ENCODE results near the gene ARMH1. TPM values are rescaled to one million over a fixed set of nuclear protein-coding genes. Genes with fewer than 3 reads are reported as not detected.
"Not testable (repeated sequence)": the region's sequence is repeated elsewhere in the genome, so short reads cannot be mapped to it uniquely, and the experiment has no call there.

The ARMH1 gene
- total RNA-seq, 1 experiment from 2014 or later: 0.65 TPM

DNA sequence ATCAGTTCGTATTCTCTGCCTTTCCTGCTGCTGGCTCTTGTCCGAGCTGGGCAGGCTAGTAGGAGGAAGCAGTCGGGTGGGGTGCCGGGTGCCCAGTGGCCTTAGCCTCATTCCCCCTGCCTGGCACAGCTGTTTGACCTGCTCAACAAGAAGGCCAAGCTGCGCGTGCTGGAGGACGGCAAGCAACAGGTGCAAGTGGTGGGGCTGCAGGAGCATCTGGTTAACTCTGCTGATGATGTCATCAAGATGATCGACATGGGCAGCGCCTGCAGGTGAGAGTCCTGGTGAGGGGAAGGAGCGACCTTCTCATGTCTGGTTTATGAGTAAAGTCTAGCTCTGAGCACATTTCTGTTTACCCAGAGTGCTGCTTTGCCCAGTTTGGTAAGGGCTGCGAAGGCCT is 84.6 kb downstream of the ARMH1 start:
- no TSS peak for BruUV-seq (replicated peaks)
- TF ChIP-seq, protein P1, sequence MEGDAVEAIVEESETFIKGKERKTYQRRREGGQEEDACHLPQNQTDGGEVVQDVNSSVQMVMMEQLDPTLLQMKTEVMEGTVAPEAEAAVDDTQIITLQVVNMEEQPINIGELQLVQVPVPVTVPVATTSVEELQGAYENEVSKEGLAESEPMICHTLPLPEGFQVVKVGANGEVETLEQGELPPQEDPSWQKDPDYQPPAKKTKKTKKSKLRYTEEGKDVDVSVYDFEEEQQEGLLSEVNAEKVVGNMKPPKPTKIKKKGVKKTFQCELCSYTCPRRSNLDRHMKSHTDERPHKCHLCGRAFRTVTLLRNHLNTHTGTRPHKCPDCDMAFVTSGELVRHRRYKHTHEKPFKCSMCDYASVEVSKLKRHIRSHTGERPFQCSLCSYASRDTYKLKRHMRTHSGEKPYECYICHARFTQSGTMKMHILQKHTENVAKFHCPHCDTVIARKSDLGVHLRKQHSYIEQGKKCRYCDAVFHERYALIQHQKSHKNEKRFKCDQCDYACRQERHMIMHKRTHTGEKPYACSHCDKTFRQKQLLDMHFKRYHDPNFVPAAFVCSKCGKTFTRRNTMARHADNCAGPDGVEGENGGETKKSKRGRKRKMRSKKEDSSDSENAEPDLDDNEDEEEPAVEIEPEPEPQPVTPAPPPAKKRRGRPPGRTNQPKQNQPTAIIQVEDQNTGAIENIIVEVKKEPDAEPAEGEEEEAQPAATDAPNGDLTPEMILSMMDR (IDR thresholded peaks at IDR 0.05; ENCODE audit: unreplicated experiment): no peak
- DNase-seq (ENCODE audit: unreplicated experiment): no peak
- Mint-ChIP-seq H3K4me1 (ENCODE audit: insufficient read depth, unreplicated experiment) (no peaks in the 10 kb centered on the region), H3K4me3 (ENCODE audit: unreplicated experiment) (no peak overlapping the region), H3K36me3 (ENCODE audit: insufficient read depth, unreplicated experiment) (peaks cover 35% of the 10 kb centered on the region), H3K27ac (ENCODE audit: low read depth, unreplicated experiment) (no peak overlapping the region), H3K9me3 (ENCODE audit: unreplicated experiment) (no peaks in the 10 kb centered on the region), H3K27me3 (ENCODE audit: insufficient read depth, unreplicated experiment) (no peaks in the 10 kb centered on the region)
- ChIA-PET CTCF (no interaction called here), POLR2A (interaction anchor here (1.0 kb wide), 1 partner anchor 16 kb away, joined by 3 read pairs; no protein-coding TSS in a partner anchor)
- intact Hi-C loops (cut with micrococcal nuclease): no loop called here

DNA sequence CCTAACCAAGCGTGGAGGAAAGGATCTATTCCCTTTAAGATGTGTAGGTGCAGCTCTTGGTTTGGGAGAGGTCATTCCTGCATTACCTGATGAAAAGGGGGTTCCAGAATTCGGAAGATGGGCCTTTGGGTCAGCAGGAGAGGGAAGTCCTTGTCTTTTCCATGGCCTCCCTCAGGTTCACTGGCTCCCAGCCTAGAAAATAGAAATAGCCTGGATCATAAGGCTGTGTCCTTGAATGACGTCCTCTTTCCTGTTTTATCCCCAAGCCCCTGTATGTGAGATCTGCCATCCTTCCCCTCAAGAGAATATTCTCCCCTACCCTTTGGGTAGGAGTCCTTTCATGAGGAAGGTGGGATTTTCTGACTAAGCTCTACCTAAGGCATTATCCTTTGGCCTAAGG is 86.4 kb downstream of the ARMH1 start:
- H3K4me1 Mint-ChIP-seq (ENCODE audit: insufficient read depth, unreplicated experiment): no peaks in the 10 kb centered on the region
- TF ChIP-seq, protein P1 (IDR thresholded peaks at IDR 0.05; ENCODE audit: unreplicated experiment): no peak
- H3K9me3 Mint-ChIP-seq (ENCODE audit: unreplicated experiment): no peaks in the 10 kb centered on the region
- no peaks in the 10 kb centered on the region for H3K27me3 Mint-ChIP-seq (ENCODE audit: insufficient read depth, unreplicated experiment)
- no peak overlapping the region for H3K4me3 Mint-ChIP-seq (ENCODE audit: unreplicated experiment)
- no peak for DNase-seq (ENCODE audit: unreplicated experiment)
- H3K27ac Mint-ChIP-seq (ENCODE audit: low read depth, unreplicated experiment): no peak overlapping the region
- ChIA-PET CTCF (interaction anchor here (1.6 kb wide), 1 partner anchor 13 kb away, joined by 3 read pairs; no protein-coding TSS in a partner anchor), POLR2A (interaction anchor here (1.0 kb wide), 1 partner anchor 22 kb away, joined by 3 read pairs; no protein-coding TSS in a partner anchor)
- intact Hi-C loops (cut with micrococcal nuclease): no loop called here
- peaks cover 31% of the 10 kb centered on the region for H3K36me3 Mint-ChIP-seq (ENCODE audit: insufficient read depth, unreplicated experiment)
- BruUV-seq (replicated peaks): no TSS peak

DNA sequence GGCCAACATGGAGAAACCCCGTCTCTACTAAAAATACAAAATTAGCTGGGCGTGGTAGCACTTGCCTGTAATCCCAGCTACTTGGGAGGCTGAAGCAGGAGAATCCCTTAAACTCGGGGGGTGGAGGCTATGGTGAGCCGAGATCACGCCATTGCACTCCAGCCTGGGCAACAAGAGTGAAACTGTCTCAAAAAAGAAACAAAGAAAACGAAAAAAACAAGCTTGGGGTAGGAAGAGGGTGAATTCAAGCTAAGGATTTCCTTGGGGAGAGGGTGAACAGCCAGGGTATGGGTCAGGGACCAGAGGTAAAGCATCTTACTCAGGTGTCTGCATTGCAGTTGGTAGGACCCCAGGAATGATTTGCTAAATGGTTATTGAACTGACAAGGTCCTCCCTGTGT is 91.9 kb downstream of the ARMH1 start:
- H3K36me3 Mint-ChIP-seq (ENCODE audit: insufficient read depth, unreplicated experiment); H3K27ac Mint-ChIP-seq (ENCODE audit: low read depth, unreplicated experiment); H3K4me1 Mint-ChIP-seq (ENCODE audit: insufficient read depth, unreplicated experiment); DNase-seq (ENCODE audit: unreplicated experiment); H3K27me3 Mint-ChIP-seq (ENCODE audit: insufficient read depth, unreplicated experiment); intact Hi-C loops (cut with micrococcal nuclease); BruUV-seq (replicated peaks); H3K4me3 Mint-ChIP-seq (ENCODE audit: unreplicated experiment); H3K9me3 Mint-ChIP-seq (ENCODE audit: unreplicated experiment): not testable (repeated sequence)
- CTCF ChIA-PET: interaction anchor here (2.2 kb wide), 1 partner anchor 35 kb away, joined by 13 read pairs; the partner anchor contains the start of gene RNU5D-1
- POLR2A ChIA-PET: interaction anchor here (1.2 to 4.2 kb wide), 6 partner anchors 9 to 93 kb away, joined by 3 to 28 read pairs (median 5); partner anchors contain the start of genes RNU5D-1, RPS8 and TMEM53

Other genes starting within 250 kb of the ARMH1 start
- 2.2 TPM in 2 replicates for gene TMEM53, start 233 bp upstream of the ARMH1 start, total RNA-seq (2022)
- not detected in 2 replicates for gene RNU5D-1, start 56.5 kb downstream of the ARMH1 start, total RNA-seq (2022)
- gene KIF2C, start 65.1 kb downstream of the ARMH1 start, total RNA-seq (2022): 20.8 and 25.1 TPM in 2 replicates
- gene RPS8, start 100.8 kb downstream of the ARMH1 start, total RNA-seq (2022): 2,454 and 2,713 TPM in 2 replicates
- 0.35 and 0.49 TPM in 2 replicates for gene BEST4, start 113.5 kb downstream of the ARMH1 start, total RNA-seq (2022)
- gene PLK3, start 125.7 kb downstream of the ARMH1 start, total RNA-seq (2022): 47.2 and 68.0 TPM in 2 replicates
- gene DYNLT4, start 132.6 kb downstream of the ARMH1 start, total RNA-seq (2022): not detected in 2 replicates
- 11.7 and 15.5 TPM in 2 replicates for gene BTBD19, start 133.8 kb downstream of the ARMH1 start, total RNA-seq (2022)
- gene PTCH2, start 168.5 kb downstream of the ARMH1 start, total RNA-seq (2022): 0.56 and 0.79 TPM in 2 replicates

Measured in MCF 10A (cell line).